Choroid plexus epithelial cell (primary cell): ENCODE measurements around the gene INO80D.

Experiments used
- DNase-seq: peaks from one replicate; pipeline ENCODE4 v3.0.0-alpha.2; 2010; ENCODE audit warnings: low read depth
- H3K4me3 ChIP-seq: 2 replicates; pipeline ENCODE4 v1.5.1; 2011; ENCODE audit warnings: low read depth, mild to moderate bottlenecking, control low read depth, low read length, moderate library complexity
- TF ChIP-seq, protein P1 (sequence below): conservative IDR thresholded peaks from 2 replicates; pipeline ENCODE4 v1.5.1; 2011; ENCODE audit warnings: low read depth, mild to moderate bottlenecking, control low read depth, inconsistent platforms, low read length, moderate library complexity

The INO80D gene

DNA sequence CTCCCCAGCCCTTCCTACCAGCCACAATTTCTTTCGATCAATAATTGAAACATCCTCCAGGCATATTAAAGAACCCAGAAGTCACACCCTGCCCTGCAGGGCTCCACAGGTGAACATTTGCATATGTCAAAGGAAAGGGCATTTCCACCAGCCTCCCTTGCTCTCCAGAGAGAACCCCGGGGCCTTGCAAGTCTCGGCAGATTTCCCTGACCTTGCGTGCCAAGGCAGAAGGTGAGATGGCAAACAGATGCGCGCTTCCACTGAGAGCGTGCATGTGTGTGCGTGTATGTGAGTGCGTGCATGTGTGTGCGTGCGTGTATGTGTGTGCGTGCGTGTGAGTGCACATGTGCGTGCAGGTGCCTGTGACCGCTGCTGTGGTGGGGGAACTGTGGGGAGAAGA is 120.3 kb downstream of the INO80D start:
- TF ChIP-seq, protein P1, sequence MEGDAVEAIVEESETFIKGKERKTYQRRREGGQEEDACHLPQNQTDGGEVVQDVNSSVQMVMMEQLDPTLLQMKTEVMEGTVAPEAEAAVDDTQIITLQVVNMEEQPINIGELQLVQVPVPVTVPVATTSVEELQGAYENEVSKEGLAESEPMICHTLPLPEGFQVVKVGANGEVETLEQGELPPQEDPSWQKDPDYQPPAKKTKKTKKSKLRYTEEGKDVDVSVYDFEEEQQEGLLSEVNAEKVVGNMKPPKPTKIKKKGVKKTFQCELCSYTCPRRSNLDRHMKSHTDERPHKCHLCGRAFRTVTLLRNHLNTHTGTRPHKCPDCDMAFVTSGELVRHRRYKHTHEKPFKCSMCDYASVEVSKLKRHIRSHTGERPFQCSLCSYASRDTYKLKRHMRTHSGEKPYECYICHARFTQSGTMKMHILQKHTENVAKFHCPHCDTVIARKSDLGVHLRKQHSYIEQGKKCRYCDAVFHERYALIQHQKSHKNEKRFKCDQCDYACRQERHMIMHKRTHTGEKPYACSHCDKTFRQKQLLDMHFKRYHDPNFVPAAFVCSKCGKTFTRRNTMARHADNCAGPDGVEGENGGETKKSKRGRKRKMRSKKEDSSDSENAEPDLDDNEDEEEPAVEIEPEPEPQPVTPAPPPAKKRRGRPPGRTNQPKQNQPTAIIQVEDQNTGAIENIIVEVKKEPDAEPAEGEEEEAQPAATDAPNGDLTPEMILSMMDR: no peak
- no peak overlapping the region for H3K4me3 ChIP-seq
- no peak for DNase-seq

DNA sequence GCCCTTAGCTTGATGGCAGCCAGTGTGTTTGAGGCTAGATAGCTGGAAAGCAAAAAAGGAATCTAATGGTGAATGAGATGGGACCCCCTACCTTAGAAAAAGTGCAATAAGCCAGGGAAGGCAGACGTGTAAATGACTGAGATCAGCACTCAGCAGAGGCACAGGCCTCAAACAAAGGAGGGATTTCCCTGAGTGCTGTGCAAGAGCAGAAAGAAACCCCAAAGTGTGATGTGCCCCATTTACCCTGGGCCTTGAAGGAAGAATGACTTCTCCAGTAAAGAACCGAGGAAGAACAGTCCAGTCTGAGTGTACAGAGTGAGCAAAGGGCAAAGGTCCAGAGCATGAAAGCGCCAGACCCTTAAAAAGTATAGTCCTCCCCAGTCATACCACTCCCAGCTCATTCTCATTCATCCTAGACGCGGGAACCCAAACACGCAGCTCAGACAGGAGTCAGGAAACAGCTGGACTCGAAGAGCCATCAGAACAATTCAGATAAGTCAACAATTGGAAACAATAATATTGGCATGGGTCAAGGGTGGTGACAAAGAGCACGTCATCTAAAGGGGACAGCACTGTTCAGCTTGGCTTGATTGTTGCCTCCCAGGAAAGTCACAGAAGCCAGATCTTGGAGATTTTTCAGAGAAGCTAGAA is 121.7 kb downstream of the INO80D start:
- H3K4me3 ChIP-seq: no peak overlapping the region
- TF ChIP-seq, protein P1: no peak
- DNase-seq: no peak

DNA sequence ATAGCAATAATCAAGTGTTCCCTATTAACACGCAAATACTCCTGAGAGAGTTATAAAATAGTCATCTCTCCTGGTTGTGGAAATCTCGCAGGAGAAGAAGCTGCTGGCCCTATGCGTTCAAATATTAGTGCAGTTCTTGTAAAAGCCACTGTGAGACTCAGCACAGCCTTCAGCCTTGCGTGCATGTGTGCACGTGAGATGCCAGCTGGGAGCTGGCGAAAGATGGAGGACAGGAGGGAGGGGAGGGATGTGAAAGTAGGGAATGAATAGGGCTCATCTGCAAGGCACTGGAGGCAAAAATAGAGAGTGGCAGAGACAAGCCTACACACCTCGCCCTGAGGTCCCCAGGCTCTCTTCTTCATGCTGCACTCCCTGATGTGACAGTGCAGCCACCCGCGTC is 126.5 kb downstream of the INO80D start:
- TF ChIP-seq, protein P1: no peak
- no peak for DNase-seq
- H3K4me3 ChIP-seq: no peak overlapping the region

DNA sequence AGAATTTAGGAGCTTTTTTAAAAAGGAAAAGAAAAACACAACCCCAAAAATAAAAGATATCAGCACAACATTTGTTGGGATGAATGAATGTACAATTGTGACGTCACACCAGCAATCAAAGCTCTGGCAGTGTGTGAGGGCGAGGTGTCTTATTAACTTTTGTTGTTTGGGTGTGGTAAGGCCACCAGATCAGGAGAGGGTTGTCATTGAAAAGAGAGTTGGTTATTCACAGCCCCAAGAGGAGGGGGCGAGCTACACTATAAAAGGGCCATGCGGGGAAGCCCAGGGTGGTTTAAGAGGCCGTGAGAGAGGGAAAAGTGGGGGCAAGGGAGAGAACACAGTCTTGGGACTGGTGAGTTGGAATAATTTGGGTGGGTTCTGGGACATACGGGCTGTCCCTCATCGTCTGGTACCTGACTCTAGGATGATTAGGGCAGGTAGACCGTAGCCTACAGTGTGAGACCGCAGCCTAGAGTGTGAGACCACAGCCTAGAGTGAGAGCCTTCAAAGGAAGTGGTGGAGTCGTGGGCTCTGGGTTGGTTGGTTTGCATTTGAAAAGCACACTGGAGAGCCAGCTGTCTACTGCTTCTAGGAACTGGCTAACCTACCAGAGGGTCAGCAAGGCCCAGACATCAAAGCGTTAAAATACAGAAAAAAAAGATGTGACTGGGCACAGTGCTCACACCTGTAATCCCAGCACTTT is 128.4 kb downstream of the INO80D start:
- DNase-seq: no peak
- no peak overlapping the region for H3K4me3 ChIP-seq
- TF ChIP-seq, protein P1: no peak

DNA sequence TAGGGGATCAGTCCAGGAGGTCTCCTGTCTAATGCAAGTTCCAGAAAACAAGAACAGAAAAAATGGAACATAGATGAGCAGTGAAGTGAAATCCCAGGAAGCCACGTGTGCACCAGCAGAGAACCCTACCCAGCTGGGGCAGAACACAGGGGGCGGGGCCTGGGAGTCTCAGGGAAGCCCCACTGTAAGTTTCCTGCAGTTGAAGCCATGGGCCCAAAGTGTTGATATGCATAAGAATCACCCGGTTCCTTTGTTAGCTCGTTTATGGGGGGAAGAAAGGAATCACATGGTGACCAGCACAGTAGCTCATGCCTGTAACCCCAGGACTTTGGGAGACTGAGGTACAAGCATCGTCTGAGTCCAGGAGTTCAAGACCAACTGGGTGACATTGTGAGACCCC is 131.3 kb downstream of the INO80D start:
- DNase-seq: no peak
- TF ChIP-seq, protein P1: no peak
- H3K4me3 ChIP-seq: no peak overlapping the region

DNA sequence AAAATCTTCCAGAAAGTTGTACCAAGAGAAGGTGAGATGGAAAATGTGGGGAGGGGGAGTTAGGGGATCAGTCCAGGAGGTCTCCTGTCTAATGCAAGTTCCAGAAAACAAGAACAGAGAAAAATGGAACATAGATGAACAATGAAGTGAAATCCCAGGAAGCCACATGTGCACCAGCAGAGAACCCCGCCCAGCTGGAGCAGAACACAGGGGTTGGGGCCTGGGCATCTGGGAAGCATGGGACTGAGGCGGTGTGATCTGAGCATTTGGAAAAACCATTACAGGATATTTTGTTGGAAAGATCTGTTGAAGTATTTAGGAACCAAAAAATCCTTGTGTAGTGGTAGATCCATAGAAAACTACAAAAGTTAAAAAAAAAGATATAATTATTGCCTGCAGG is 133.7 kb downstream of the INO80D start:
- no peak for DNase-seq
- TF ChIP-seq, protein P1: no peak
- H3K4me3 ChIP-seq: no peak overlapping the region

DNA sequence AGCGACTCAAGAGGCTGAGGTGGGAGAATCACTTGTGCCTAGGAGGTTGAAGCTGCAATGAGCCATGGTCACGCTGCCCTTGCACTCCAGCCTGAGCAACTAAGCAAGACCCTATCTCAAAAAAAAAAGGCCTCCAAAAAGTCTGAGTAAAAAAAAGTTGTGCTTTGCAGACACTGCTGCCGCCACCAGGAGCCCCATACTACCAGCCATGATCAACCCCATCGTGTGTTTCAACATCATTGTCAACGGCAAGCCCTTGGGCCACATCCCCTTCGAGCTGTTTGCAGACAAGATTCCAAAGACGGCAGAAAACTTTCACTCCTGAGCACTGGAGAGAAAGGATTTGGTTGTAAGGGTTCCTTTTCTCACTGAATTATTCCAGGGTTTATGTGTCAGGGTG is 137.1 kb downstream of the INO80D start:
- no peak for DNase-seq
- TF ChIP-seq, protein P1: no peak
- no peak overlapping the region for H3K4me3 ChIP-seq
